Gastrocnemius medialis (tissue), 4 donors: Measurements from ENCODE around the gene HACD3.

ENCODE experiments used
- POLR2A ChIP-seq, 2 donors: fragments of 450-650 bp; IDR thresholded peaks; one replicate each; pipeline ENCODE4 v1.6.1; 2017; ENCODE audit warnings: antibody characterized with exemption in 2 of 2, mild to moderate bottlenecking in 2 of 2, moderate library complexity in 2 of 2
- TF ChIP-seq, protein P1 (sequence below), 5 experiments: fragments of 450-650 bp in 3 of 5; fragments of 200-600 bp in 2 of 5; sonication (generic) in 2 of 5; IDR thresholded peaks in 4 of 5; conservative IDR thresholded peaks in 1 of 5; 1 replicate in 4 of 5; 2 replicates in 1 of 5; pipeline ENCODE4 v1.5.1; 2016 to 2019; ENCODE audit warnings: antibody characterized with exemption in 5 of 5, mild to moderate bottlenecking in 3 of 5, moderate library complexity in 3 of 5

DNA sequence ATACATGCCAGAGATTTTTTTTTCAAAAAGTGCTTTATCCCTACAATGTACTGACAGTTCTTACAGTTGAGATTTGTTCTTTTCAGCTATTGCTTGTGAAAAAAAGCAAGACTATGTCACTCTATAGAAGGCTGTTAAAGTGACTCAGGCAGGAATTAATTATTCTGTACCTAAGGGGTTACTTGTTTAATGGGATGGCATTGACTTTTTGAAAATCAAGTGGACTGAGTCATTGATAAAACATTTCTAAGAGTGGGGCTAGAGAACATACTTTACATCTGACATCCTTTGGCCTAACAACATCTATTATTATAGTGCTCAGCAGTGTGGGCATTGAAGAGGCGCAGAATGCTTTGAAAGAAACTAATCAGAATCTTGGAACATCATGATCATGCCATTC is 46.4 kb downstream of the HACD3 start:
- TF ChIP-seq, protein P1, sequence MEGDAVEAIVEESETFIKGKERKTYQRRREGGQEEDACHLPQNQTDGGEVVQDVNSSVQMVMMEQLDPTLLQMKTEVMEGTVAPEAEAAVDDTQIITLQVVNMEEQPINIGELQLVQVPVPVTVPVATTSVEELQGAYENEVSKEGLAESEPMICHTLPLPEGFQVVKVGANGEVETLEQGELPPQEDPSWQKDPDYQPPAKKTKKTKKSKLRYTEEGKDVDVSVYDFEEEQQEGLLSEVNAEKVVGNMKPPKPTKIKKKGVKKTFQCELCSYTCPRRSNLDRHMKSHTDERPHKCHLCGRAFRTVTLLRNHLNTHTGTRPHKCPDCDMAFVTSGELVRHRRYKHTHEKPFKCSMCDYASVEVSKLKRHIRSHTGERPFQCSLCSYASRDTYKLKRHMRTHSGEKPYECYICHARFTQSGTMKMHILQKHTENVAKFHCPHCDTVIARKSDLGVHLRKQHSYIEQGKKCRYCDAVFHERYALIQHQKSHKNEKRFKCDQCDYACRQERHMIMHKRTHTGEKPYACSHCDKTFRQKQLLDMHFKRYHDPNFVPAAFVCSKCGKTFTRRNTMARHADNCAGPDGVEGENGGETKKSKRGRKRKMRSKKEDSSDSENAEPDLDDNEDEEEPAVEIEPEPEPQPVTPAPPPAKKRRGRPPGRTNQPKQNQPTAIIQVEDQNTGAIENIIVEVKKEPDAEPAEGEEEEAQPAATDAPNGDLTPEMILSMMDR (IDR thresholded peaks at IDR 0.05 in 4 of 5, conservative IDR thresholded peaks at IDR 0.05 in 1 of 5), result no peak
- no peak for TF ChIP-seq POLR2A (IDR thresholded peaks at IDR 0.05)
